Activated B cell treated with CpG ODN at 0.5 μM for 24 hours (primary cell): ENCODE data around the gene AGTRAP. TPM values are rescaled to one million over a fixed set of nuclear protein-coding genes. Genes with fewer than 3 reads are reported as not detected.

Experiments used
- ATAC-seq: fragments of 200-7000 bp; cut with Tn5 transposase; one replicate; pipeline ENCODE4 v1.10.0; 2021; ENCODE audit warnings: low read depth, mild to moderate bottlenecking, moderate library complexity
- CTCF ChIA-PET: fragments of 350-600 bp; sonication (Branson Sonifier 250); formaldehyde crosslinking; loops from one replicate; lab custom pipeline; 2021; ENCODE audit warnings: antibody characterized with exemption; lab: Charles Lee
- POLR2A ChIA-PET: fragments of 350-600 bp; sonication (Branson Sonifier 250); formaldehyde crosslinking; loops from one replicate; lab custom pipeline; 2021; ENCODE audit warnings: antibody characterized with exemption; lab: Charles Lee
- DNase-seq: peaks from one replicate; pipeline ENCODE4 v3.0.0; 2022
- H3K27ac Mint-ChIP-seq: one replicate; pipeline ENCODE4 v1.8.0; 2020; ENCODE audit warnings: mixed read lengths
- H3K27me3 Mint-ChIP-seq: one replicate; pipeline ENCODE4 v1.8.0; 2021; ENCODE audit warnings: mixed read lengths
- H3K36me3 Mint-ChIP-seq: one replicate; pipeline ENCODE4 v1.8.0; 2021; ENCODE audit warnings: low read depth, mixed read lengths
- H3K4me1 Mint-ChIP-seq: one replicate; pipeline ENCODE4 v1.8.0; 2021; ENCODE audit warnings: mixed read lengths
- H3K4me3 Mint-ChIP-seq: one replicate; pipeline ENCODE4 v1.8.0; 2020; ENCODE audit warnings: mild to moderate bottlenecking, mixed read lengths
- H3K9me3 Mint-ChIP-seq: one replicate; pipeline ENCODE4 v1.8.0; 2020; ENCODE audit warnings: mixed read lengths
- intact Hi-C: fragments of 100-400 bp; cut with micrococcal nuclease; formaldehyde crosslinking; loops from one replicate; pipeline ENCODE4 v1.15.1; 2024
- total RNA-seq: library from RNA; stranded (reverse); gene quantifications from 2 replicates; pipeline ENCODE4 v1.2.3, GENCODE V29; 2022
- TF ChIP-seq, protein P1 (sequence below): fragments of 200-600 bp; IDR thresholded peaks from one replicate; pipeline ENCODE4 v1.8.0; 2022; ENCODE audit warnings: antibody characterized with exemption, mild to moderate bottlenecking

Gene AGTRAP
- total RNA-seq, 1 donor from 2014 or later = 13.9 TPM

DNA sequence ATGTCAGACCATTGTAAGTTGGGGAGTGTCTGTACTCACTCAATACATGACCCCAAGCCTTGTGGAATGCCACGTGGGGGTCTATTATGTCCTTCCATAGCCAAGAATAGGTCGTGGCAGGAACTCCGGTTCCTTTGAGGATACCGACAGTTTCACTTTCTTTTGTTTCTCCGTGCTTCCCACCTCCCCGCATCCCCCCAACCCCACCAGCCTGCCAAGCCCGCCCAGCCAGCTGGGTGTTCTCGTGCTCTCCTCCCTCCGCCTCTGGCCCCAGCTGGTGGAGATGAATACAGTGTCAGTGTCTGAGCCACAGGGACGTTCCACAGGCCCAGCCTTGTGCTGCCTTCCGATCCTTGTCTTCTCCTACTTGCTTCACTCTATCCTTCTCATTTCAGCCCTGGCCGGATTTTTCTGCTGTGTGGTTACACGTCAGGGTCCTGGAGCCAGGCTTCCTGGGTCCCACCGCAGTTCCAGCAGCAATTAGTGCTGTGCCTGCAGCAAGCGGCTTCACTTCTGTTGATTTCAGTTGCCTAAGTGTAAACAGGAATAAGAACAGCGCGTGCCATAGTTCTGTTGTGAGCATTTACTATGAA is 4.1 kb upstream of the AGTRAP start:
- TF ChIP-seq, protein P1, sequence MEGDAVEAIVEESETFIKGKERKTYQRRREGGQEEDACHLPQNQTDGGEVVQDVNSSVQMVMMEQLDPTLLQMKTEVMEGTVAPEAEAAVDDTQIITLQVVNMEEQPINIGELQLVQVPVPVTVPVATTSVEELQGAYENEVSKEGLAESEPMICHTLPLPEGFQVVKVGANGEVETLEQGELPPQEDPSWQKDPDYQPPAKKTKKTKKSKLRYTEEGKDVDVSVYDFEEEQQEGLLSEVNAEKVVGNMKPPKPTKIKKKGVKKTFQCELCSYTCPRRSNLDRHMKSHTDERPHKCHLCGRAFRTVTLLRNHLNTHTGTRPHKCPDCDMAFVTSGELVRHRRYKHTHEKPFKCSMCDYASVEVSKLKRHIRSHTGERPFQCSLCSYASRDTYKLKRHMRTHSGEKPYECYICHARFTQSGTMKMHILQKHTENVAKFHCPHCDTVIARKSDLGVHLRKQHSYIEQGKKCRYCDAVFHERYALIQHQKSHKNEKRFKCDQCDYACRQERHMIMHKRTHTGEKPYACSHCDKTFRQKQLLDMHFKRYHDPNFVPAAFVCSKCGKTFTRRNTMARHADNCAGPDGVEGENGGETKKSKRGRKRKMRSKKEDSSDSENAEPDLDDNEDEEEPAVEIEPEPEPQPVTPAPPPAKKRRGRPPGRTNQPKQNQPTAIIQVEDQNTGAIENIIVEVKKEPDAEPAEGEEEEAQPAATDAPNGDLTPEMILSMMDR = no peak
- Mint-ChIP-seq H3K4me1 (peaks cover 40% of the 10 kb centered on the region), H3K9me3 (no peaks in the 10 kb centered on the region), H3K36me3 (peaks cover 3% of the 10 kb centered on the region), H3K4me3 (peak overlapping the region; percentile 79), H3K27ac (peak overlapping the region; percentile 93), H3K27me3 (no peaks in the 10 kb centered on the region)
- CTCF ChIA-PET = no interaction called here
- intact Hi-C loops = no loop called here
- POLR2A ChIA-PET = interaction anchor here (0.7 to 4.6 kb wide), 7 partner anchors 12 to 460 kb away, joined by 3 to 40 read pairs (median 6); partner anchors contain the start of gene FBXO6
- no peak for DNase-seq
- no peak for ATAC-seq

DNA sequence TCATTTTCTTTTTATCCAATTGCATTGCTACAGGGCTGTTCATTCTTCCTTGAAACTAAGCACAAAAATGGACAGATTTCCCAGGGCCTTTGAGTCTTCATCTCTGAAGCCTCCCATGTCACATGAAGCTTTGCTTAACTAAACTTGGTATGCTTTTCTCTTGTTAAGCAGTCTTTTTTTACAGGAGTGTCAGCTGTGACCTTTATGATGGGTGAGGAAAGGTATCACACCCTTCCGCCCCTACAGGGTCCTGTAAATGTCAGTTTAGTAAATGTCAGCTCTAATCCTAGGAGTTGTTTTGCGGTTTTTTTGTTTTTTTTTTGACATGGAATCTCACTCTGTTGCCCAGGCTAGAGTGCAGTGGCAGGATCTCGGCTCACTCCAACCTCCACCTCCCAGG is 2.6 kb upstream of the AGTRAP start:
- intact Hi-C loops = no loop called here
- Mint-ChIP-seq H3K4me1 (peaks cover 46% of the 10 kb centered on the region), H3K9me3 (no peaks in the 10 kb centered on the region), H3K27ac (no peak overlapping the region), H3K27me3 (no peaks in the 10 kb centered on the region), H3K4me3 (no peak overlapping the region), H3K36me3 (peaks cover 3% of the 10 kb centered on the region)
- POLR2A ChIA-PET = interaction anchor here (0.6 kb wide), 1 partner anchor 176 kb away, joined by 4 read pairs; no protein-coding TSS in a partner anchor
- TF ChIP-seq, protein P1 = no peak
- ATAC-seq = no peak
- no peak for DNase-seq
- CTCF ChIA-PET = no interaction called here

DNA sequence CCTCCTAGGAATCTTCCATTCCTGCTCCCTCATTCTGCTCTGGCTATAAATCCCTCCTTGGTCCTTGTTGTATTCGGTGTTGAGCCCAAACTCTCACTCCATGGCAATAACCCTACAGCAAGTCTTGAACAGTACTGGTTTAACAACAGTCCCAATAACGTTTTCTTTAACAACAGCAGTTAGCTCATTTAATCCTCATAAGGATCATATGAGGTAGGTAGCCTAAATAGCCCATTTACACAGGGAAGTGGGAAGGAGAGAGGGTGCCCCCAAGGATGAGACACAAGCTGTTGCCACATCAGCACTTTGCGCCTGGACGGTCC is 444 bp upstream of the AGTRAP start:
- CTCF ChIA-PET = interaction anchor here (0.6 to 3.3 kb wide), 2 partner anchors 16 to 25 kb away, joined by 3 to 16 read pairs; no protein-coding TSS in a partner anchor
- peaks cover 3% of the 10 kb centered on the region for H3K36me3 Mint-ChIP-seq
- peak overlapping the region; percentile 93 for H3K4me3 Mint-ChIP-seq
- peak overlapping the region; percentile 79 for H3K27ac Mint-ChIP-seq
- no peaks in the 10 kb centered on the region for H3K27me3 Mint-ChIP-seq
- H3K9me3 Mint-ChIP-seq = no peaks in the 10 kb centered on the region
- ATAC-seq (no peak), DNase-seq (no peak)
- TF ChIP-seq, protein P1 = no peak
- POLR2A ChIA-PET = interaction anchor here (1.0 to 3.3 kb wide), 9 partner anchors 9 to 473 kb away, joined by 3 to 21 read pairs (median 6); partner anchors contain the start of genes CLCN6, MTHFR and MTOR
- H3K4me1 Mint-ChIP-seq = peaks cover 40% of the 10 kb centered on the region
- intact Hi-C loops = loop anchor here (5.0 kb wide), 3 partner anchors 172 to 678 kb away; partner anchors contain the start of gene MTOR

DNA sequence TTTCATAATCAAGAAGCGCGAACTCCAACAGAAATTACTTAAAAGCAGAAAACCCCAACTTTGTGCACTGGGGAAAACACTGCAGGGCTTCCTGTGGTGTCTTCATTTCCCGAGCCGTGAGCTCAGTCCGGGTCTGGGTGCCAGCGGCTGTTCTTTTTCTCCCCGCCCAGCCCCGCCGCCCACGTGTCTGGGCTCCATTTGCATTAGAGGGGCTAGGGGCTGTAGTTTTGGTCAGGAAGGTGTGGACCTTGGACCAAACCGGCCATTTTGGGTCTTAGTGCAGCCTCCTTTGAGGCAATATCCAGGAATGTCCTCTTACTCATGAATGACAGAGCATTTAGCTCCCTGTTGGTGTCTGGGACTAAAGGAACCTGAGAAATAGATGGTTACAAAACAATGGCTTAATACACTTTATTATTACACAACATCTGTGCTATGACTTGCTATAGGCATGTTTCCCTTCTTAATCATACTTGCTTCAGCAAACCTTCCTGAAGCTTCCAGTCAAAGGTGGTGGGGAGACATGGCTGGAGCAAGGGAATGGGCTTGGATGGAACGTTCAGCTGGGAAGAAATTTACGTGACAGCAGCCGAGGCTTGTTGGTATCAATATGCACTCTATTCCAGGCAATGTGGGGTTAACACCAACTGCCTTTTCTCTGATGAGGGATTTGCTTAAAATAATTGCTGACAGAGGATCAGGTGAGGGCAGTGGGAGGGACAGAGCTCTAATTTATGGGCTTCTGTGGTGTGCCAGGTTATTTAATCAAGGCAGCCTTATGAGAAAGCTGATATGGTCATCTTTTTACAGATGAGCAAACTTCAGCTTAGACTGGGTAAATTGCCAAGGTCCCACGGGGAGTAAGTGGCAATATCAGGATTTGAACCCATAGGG is 1.1 kb downstream of the AGTRAP start:
- H3K4me1 Mint-ChIP-seq = peaks cover 37% of the 10 kb centered on the region
- TF ChIP-seq, protein P1 = no peak
- intact Hi-C loops = loop anchor here (1.0 to 5.0 kb wide), 6 partner anchors 18 to 680 kb away; partner anchors contain the start of genes CLCN6, MAD2L2 and MTOR
- DNase-seq (no peak), ATAC-seq (peak; percentile 26)
- H3K36me3 Mint-ChIP-seq = peaks cover 3% of the 10 kb centered on the region
- H3K4me3 Mint-ChIP-seq = peak overlapping the region; percentile 93
- no peaks in the 10 kb centered on the region for H3K27me3 Mint-ChIP-seq
- POLR2A ChIA-PET = interaction anchor here (0.5 to 3.3 kb wide), 8 partner anchors 14 to 282 kb away, joined by 3 to 21 read pairs (median 6); partner anchors contain the start of genes CLCN6, FBXO6 and MTHFR
- H3K27ac Mint-ChIP-seq = no peak overlapping the region
- no peaks in the 10 kb centered on the region for H3K9me3 Mint-ChIP-seq
- CTCF ChIA-PET = interaction anchor here (0.7 to 3.3 kb wide), 3 partner anchors 17 to 699 kb away, joined by 3 to 16 read pairs (median 3); no protein-coding TSS in a partner anchor
